Activated CD4-positive, CD25-positive, alpha-beta regulatory T cell treated with anti-CD3 and anti-CD28 coated beads, Interleukin-2, amount 50 U/mL, for 72 hours (primary cell): ENCODE data around the gene TPP1.

ENCODE experiments used
- DNase-seq: peaks from one replicate; pipeline ENCODE4 v3.0.0; 2021

Gene TPP1

DNA sequence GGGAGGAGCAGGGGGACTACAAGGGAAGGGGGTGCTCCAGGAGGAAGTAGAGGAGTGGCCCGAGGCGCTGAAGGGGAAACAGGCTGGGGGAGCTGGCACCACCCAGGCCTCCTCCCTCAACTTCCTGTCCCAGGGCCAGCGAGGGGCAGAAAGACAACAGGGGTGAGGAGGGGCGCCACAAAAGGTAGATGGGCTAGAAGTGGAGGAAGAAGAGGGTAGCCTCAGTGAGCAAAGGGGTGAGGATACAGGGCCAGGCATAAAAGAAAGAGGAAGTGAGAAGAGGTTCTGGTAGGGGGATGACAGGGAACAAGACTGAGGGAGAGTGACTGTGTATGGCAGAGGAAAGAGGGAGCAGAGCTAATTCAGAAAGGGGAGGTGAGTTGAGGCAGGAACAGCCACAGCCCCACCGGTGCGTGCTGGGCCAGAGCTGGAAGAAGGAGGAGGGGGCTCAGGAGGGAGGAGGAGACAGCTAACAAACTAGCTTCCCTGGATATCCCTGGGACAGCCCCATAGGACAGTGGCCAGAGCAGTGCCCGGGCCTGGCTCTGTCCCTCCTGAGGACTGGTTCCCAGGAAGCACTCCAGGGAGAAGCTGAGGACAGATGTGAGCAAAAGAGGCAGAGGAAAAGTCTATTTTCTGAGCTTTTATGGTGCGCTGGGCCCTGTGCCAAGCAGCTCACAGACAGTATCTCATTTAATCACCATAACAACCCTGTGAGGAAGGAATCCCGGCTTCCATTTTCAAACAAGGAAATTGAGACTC lies 27.9 kb upstream of the TPP1 start:
- peak; percentile 53 for DNase-seq

GRCh38 chr11:6646576-6646917 lies 27.3 kb upstream of the TPP1 start:
- no peak for DNase-seq

GRCh38 chr11:6646071-6646470 lies 26.8 kb upstream of the TPP1 start:
- DNase-seq: no peak

- no peak for DNase-seq
Observed at GRCh38 chr11:6642957-6643356, 23.7 kb upstream of the TPP1 start.

GRCh38 chr11:6640985-6641701 lies 21.9 kb upstream of the TPP1 start:
- DNase-seq: no peak

DNA sequence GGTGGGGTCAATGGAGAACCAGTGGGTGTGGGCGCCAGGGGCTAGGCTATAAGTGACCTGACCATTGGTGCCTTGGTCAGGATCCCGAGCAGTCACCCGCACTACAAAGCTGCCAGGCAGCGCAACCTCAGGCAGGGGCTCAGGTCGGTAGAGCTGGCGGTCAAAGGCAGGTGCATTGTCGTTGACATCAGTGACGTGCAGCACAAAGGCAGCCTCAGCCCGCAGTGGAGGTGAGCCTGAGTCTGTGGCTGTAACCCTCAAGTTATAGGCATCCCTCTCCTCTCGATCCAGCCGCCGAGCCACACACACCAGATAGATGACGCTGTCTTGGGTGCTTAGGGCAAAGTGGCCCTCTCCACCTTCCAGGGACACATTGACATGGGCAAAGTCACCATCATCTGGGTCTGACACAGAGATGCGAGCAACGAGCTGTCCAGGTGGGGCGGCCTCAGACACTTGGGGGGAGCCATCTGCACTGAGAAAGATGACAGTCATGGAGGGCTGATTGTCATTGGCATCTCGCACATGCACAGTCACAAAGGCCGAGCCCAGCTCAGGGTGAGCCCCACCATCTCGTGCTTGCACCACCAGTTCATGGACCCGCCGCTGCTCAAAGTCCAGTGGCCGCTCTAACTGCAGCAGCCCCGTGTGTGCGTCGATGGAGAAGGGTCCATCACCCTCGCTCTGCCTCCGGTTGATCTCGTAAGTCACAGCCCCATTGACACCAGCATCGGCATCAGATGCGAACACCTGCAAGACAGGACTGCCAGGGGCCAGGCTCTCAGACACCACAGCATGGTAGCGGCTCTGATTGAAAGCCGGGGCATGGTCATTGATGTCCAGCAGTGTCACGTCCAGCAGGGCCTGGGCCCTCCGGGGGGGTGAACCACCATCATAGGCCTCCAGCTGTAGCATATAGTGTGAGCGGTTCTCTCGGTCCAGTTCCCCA lies 21.1 kb upstream of the TPP1 start:
- no peak for DNase-seq

- DNase-seq: no peak
Observed at GRCh38 chr11:6638429-6638828, 19.2 kb upstream of the TPP1 start.

GRCh38 chr11:6637871-6638270 lies 18.6 kb upstream of the TPP1 start:
- no peak for DNase-seq

GRCh38 chr11:6636480-6636879 lies 17.3 kb upstream of the TPP1 start:
- peak; percentile 16 for DNase-seq

DNA sequence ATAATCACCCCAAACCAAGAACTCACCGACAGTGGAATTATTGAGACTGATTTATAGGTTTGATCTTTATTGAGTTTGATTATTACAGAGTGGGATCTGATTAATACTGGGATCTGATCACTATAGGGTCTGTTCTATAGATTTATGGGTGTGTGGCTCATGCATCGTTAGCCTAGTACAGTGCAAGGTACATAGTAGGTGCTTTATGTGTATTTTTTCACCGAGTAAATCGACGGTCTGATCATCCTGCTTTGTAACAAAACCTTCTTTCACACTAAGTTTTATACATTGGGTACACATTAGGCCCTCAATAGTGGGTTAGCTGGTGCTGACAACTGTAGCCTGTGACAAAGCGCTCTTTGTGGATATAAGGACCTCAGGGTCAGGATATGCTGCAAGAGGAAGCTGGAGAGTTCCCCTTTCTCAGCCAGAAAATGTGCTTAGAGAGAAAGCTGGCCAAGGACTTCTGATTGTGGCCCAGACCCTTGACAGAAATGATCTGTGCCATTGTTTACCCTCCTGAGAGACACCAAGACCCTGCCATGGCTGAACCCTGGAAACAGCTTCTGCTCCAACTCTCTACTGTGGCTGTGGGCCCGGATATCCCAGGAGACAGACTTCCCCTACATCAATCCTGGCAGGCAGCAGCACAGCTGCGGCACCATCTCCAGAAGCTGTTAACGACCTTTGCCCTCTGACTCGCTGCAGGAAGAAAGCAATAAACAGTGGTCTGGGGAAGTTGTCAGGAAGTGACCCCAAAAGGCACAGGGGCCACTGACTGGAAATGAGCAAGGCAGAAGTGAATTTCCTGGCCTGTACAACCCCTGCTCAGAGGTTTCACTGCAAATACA lies 16.1 kb upstream of the TPP1 start:
- DNase-seq: peak; percentile 22

GRCh38 chr11:6634534-6634933 lies 15.3 kb upstream of the TPP1 start:
- no peak for DNase-seq

DNA sequence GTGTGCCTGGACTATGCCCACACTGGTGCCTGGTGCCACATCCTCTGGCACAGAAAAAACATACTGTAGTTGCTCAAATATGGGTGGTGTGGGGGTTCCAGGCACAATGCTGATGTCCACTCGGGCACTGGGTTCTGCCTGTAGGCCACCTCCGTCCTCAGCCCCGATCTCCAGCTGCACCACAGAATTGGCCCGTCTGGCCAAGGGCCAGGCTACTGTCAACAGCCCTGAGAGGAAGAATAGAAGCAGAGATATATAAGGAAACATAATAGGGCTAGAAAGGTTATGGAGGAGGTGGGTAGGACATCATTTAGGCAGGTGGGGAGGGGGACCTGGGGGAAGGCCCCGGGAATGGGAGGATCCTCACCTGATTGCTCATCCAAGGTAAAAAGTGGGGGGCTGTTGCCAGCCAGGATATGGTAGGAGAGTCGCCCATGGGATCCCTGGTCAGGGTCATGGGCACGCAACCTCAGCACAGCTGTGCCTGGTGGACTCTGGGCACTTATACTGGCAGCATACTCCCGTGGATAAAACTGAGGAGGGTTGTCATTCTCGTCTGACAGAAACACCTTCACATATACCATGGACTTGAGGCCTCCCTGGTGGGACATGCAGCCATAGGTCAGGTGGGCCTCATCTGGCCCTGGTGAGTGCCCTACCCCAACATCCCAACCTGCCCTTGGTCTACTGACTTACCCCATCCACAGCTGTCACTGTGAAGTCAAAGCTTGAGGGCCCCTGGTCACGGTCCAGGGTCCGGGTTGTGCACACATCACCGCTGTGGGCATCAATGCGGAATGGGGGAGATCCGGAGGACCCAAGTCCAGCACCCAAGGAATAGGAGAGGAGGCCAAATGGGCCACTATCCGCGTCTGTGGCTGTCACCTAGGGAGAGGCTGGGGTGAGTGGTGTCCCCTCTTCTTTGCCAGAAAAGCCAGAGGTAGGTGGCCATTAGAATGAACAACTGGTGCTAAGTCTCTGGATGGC lies 14.5 kb upstream of the TPP1 start:
- peak; percentile 22 for DNase-seq

DNA sequence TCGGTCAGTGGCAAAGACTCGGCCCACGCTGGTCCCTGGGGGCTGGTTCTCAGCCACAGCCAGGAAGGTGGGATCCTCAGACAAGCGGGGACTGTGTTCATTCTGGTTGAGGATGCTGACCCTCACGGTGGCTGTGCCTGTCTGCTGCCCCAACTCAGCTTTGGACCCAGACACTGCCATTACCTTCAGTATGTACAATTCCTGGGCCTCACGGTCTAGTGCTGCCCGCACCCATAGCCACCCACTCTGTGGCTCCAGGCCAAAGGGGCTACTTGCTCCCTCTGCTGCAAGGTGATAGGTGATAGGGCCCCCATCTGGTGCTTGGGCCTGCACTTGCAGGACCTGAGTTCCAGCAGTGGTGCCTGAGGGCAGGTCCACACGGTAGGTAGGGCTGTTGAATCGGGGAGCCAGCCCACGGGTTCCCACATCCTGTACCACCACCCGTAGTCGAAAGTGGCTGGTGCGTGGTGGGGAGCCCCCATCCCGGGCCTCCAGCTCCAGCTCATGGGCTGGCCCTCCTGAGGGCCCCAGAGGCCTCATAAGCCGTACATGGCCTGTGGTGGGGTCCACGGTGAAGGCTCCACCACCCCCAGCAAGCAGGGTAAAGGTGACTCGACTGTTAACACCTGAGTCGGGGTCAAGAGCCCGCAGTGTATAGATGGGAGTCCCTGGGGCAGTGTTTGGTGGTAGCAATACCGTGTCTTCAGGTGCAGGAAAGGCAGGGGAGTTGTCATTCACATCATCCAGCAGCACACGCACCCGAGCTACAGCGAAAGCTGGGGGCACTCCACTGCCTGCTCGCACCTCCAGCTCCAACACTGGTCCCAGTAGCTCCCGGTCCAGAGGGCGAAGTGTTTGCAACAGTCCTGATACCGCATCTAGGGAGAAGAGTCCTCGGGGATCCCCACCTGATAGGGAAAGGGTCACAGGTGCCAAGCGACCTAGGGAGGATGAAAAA lies 13.2 kb upstream of the TPP1 start:
- no peak for DNase-seq

GRCh38 chr11:6631361-6631890 lies 12.2 kb upstream of the TPP1 start:
- no peak for DNase-seq

GRCh38 chr11:6630632-6631291 lies 11.5 kb upstream of the TPP1 start:
- no peak for DNase-seq

GRCh38 chr11:6629892-6630631 lies 10.8 kb upstream of the TPP1 start:
- no peak for DNase-seq

DNA sequence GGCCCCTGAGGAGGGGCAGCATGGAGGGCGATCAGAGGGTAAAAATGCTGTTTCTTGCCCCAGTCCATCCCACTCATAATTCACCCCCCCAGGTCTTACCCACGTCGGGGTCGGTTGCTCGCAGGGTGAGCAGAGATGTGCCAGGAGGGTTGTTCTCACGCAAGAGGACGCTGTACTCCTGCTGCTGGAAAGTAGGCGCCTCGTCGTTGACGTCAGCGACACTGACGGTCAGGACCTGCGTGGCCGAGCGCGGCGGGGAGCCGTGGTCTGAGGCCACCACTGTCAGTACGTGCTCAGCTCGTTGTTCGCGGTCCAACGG lies 10.3 kb upstream of the TPP1 start:
- no peak for DNase-seq

GRCh38 chr11:6628526-6628925 lies 9.3 kb upstream of the TPP1 start:
- no peak for DNase-seq
